Breast epithelium (tissue), 4 donors: ENCODE data around the gene RASGRP1. TPM values are rescaled to one million over a fixed set of nuclear protein-coding genes. Genes with fewer than 3 reads are reported as not detected.
"Not testable (repeated sequence)": the region's sequence is repeated elsewhere in the genome, so short reads cannot be mapped to it uniquely, and the experiment has no call there.

ENCODE experiments used
- DNase-seq, 2 donors: peaks; one replicate each; pipeline ENCODE4 v3.0.0-alpha.2; 2019; ENCODE audit warnings: low spot score in 2 of 2
- H3K27ac ChIP-seq, 2 donors: fragments of 200-600 bp; sonication (generic) in 1 of 2; one replicate each; pipeline ENCODE4 v1.5.1; 2016 to 2019; ENCODE audit warnings: mild to moderate bottlenecking in 1 of 2
- H3K27me3 ChIP-seq, 2 donors: fragments of 200-600 bp; sonication (generic) in 1 of 2; one replicate each; pipeline versions ENCODE4 v1.5.1 to v1.6.0; 2017 to 2019; ENCODE audit warnings: control low read depth in 1 of 2, mild to moderate bottlenecking in 1 of 2
- H3K36me3 ChIP-seq: fragments of 200-600 bp; one replicate; pipeline ENCODE4 v1.5.1; 2019
- H3K4me1 ChIP-seq, 2 donors: fragments of 200-600 bp; sonication (generic); one replicate each; pipeline ENCODE4 v1.5.1; 2016 to 2019; ENCODE audit warnings: control low read depth in 1 of 2
- H3K4me3 ChIP-seq, 3 donors: fragments of 200-600 bp; sonication (generic); 1 replicate in 2 of 3; 2 replicates in 1 of 3; pipeline ENCODE4 v1.5.1; 2016 to 2019; ENCODE audit warnings: mild to moderate bottlenecking in 3 of 3, moderate library complexity in 2 of 3
- H3K9me3 ChIP-seq, 2 donors: fragments of 200-600 bp; sonication (generic) in 1 of 2; one replicate each; pipeline ENCODE4 v1.5.1; 2016 to 2019; ENCODE audit warnings: control low read depth in 1 of 2
- CTCF ChIP-seq, 3 donors: fragments of 450-650 bp; IDR thresholded peaks; one replicate each; pipeline ENCODE4 v1.5.1; 2016 to 2017; ENCODE audit warnings: antibody characterized with exemption in 3 of 3, mild to moderate bottlenecking in 3 of 3, moderate library complexity in 3 of 3
- POLR2A ChIP-seq: fragments of 450-650 bp; IDR thresholded peaks from one replicate; pipeline ENCODE4 v1.6.1; 2016; ENCODE audit warnings: antibody characterized with exemption, mild to moderate bottlenecking, moderate library complexity
- POLR2AphosphoS5 ChIP-seq, 3 donors: sonication (generic); formaldehyde crosslinking; IDR thresholded peaks; one replicate each; pipeline ENCODE4 v1.6.1; 2017; ENCODE audit warnings: antibody characterized with exemption in 3 of 3
- intact Hi-C: fragments of 100-400 bp; cut with DNase I; formaldehyde crosslinking; loops from one replicate; pipeline ENCODE4 v1.15.1; 2023; ENCODE audit warnings: low total_unique reads
- total RNA-seq, 3 donors: library from RNA; depleted of rRNA; stranded (reverse); fragments of >200 nt; gene quantifications; one replicate each; pipeline ENCODE4 v1.1.0, GENCODE V29; 2016

The RASGRP1 gene
- total RNA-seq, 3 donors from 2014 or later: 0.96 to 4.8 (median 1.3) TPM

DNA sequence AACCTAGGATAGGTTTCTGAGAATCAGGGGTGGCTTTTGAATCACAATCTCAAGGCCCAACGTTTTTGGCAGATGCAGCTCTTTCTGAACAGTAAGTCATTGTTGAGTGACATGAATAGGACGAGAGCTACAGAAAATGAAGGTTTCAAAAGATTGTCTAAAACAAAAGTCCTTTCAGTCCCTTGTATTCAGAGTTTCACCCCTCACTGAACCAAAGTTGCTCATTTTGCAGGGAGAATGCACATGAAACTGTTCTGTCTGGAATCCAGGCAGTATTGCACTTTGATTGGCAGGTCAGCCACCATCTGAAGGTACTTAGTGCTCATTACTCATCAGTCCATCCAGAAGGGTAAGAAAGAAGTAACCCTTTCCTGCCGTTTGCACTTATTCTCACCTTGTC, 24.1 kb upstream of the RASGRP1 start:
- Histone ChIP-seq H3K27me3 (no peaks in the 10 kb centered on the region), H3K4me1 (no peaks in the 10 kb centered on the region), H3K27ac (peak overlapping the region; percentile 69 to 71), H3K36me3 (no peaks in the 10 kb centered on the region), H3K4me3 (no peak overlapping the region), H3K9me3 (no peaks in the 10 kb centered on the region)
- intact Hi-C loops: no loop called here
- DNase-seq: no peak
- no peak for TF ChIP-seq POLR2AphosphoS5 (IDR thresholded peaks at IDR 0.05)
- no peak for TF ChIP-seq POLR2A
- TF ChIP-seq CTCF (IDR thresholded peaks at IDR 0.05): no peak

DNA sequence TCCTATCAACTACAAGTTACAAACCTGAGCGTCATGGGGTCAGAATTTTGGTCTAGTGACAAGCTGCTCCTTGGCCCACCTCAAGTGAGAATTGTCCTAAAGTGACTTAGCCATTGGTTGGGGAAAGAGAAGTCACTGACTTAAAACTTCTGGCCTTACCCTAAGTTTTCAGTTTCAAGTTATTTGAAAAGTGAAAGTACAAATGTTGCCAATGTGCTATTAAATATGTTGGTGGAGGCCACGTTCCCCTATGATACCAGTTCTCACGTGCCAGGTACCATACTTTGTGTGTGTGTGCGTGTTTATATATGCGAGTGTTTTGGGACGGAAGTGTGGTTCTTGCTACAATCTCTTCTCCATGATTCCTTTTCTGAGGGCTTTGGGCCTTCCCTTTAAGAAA, 22.6 kb upstream of the RASGRP1 start:
- intact Hi-C loops: no loop called here
- Histone ChIP-seq H3K4me3 (no peak overlapping the region), H3K27ac (no peak overlapping the region), H3K9me3 (no peaks in the 10 kb centered on the region), H3K4me1 (no peaks in the 10 kb centered on the region), H3K27me3 (no peaks in the 10 kb centered on the region), H3K36me3 (no peaks in the 10 kb centered on the region)
- TF ChIP-seq CTCF (IDR thresholded peaks at IDR 0.05) (no peak), POLR2A (no peak), POLR2AphosphoS5 (IDR thresholded peaks at IDR 0.05) (no peak)
- DNase-seq: no peak

- H3K9me3 ChIP-seq, DNase-seq, H3K4me1 ChIP-seq, H3K36me3 ChIP-seq, H3K4me3 ChIP-seq, H3K27me3 ChIP-seq, H3K27ac ChIP-seq, intact Hi-C loops: not testable (repeated sequence)
Observed at GRCh38 chr15:38586005-38586404, 21.4 kb upstream of the RASGRP1 start.

- no peak for TF ChIP-seq CTCF (IDR thresholded peaks at IDR 0.05)
- no peak for TF ChIP-seq POLR2A
- TF ChIP-seq POLR2AphosphoS5 (IDR thresholded peaks at IDR 0.05): no peak
- no peaks in the 10 kb centered on the region for H3K36me3 ChIP-seq
Observed at GRCh38 chr15:38578626-38579025, 14.0 kb upstream of the RASGRP1 start.

DNA sequence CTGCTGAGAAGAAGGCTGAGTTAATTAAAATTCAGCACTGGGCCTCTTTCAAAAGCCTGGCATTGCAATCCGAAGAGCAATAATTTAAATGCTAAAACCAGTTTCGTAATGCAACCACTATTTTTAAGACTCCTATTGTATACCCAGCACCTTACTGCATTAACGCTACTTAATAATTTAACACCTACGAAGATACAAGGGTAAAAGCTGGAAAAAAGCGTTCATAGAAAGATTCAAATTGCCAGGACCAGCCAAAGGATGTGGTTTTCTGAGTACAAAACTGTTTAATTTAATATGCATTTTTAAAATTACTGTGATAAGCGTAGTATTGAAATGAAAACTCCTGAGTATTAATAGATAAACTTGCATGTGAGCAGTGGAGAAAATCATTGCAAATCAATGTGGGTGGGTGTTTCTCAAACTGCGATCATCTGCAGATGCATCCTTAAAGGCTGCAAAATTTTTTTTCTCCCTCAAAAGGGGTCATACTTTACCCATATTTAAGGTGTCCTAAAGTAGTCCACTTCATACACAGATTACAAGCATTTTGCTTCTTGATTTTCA, 12.9 kb upstream of the RASGRP1 start:
- intact Hi-C loops: no loop called here
- DNase-seq: no peak
- Histone ChIP-seq H3K27me3 (no peaks in the 10 kb centered on the region), H3K9me3 (no peaks in the 10 kb centered on the region), H3K27ac (no peak overlapping the region), H3K4me3 (no peak overlapping the region), H3K4me1 (no peaks in the 10 kb centered on the region), H3K36me3 (no peaks in the 10 kb centered on the region)
- TF ChIP-seq CTCF (IDR thresholded peaks at IDR 0.05) (no peak), POLR2A (no peak), POLR2AphosphoS5 (IDR thresholded peaks at IDR 0.05) (no peak)

More at GRCh38 chr15:38578626-38579025, 14.0 kb upstream of the RASGRP1 start:
- no peak for DNase-seq
- intact Hi-C loops: no loop called here
- H3K4me1 ChIP-seq: no peaks in the 10 kb centered on the region
- H3K9me3 ChIP-seq: no peaks in the 10 kb centered on the region
- no peaks in the 10 kb centered on the region for H3K27me3 ChIP-seq
- H3K4me3 ChIP-seq: no peak overlapping the region
- H3K27ac ChIP-seq: no peak overlapping the region

GRCh38 chr15:38576837-38577236, 12.2 kb upstream of the RASGRP1 start:
- no peaks in the 10 kb centered on the region for H3K36me3 ChIP-seq
- DNase-seq: no peak
- no peaks in the 10 kb centered on the region for H3K9me3 ChIP-seq
- no peak overlapping the region for H3K4me3 ChIP-seq
- no peaks in the 10 kb centered on the region for H3K27me3 ChIP-seq
- H3K27ac ChIP-seq: no peak overlapping the region
- TF ChIP-seq POLR2A: no peak
- no peak for TF ChIP-seq POLR2AphosphoS5 (IDR thresholded peaks at IDR 0.05)
- no peak for TF ChIP-seq CTCF (IDR thresholded peaks at IDR 0.05)
- intact Hi-C loops: no loop called here
- no peaks in the 10 kb centered on the region for H3K4me1 ChIP-seq
